ENCODE measurements around the gene IGSF6.
"Not testable (repeated sequence)": the region's sequence is repeated elsewhere in the genome, so short reads cannot be mapped to it uniquely, and the experiment has no call there.

- not testable (repeated sequence) for TF ChIP-seq ZBTB21 (tag by site-specific recombination; IDR thresholded peaks at IDR 0.05); CTCF (tag by site-specific recombination; IDR thresholded peaks at IDR 0.05); ATF2 (tag by site-specific recombination; IDR thresholded peaks at IDR 0.05; ENCODE audit: low read depth)
Observed at GRCh38 chr16:21629616-21630539, 22.5 kb downstream of the IGSF6 start.

Measured in HEK293 (cell line).